ENCODE results near the gene SETD6. TPM values are rescaled to one million over a fixed set of nuclear protein-coding genes. Genes with fewer than 3 reads are reported as not detected.

SETD6 gene
- total and polyA plus RNA-seq, 2 of the 8 experiments (the other 6 are each of a cell fraction or from before 2014, with no cell fraction given): 25.3 to 40.5 TPM

DNA sequence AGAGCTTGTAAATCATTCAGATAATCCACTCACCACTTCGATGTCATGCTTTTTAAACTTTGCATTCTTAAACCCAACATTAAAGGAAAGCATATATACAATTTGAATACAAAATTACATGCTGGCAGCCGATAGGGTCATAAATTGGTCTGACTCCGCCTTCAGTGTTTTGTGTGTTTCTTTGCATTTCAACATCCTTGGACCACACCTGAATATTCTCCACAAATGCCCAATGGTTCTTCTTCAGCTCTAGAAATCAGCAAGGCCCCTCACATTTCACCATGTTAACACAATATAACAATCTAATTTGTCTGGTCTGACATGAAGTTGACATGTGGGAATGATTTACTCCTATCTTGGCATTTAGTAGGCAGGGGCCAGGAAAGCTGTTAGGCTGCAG is 17.1 kb downstream of the SETD6 start:
- Histone ChIP-seq H2AK5ac (ENCODE audit: low read depth, low read length) (no peak overlapping the region), H3K79me1 (ENCODE audit: low read depth, low read length) (no peaks in the 10 kb centered on the region)
- TF ChIP-seq, protein P1, sequence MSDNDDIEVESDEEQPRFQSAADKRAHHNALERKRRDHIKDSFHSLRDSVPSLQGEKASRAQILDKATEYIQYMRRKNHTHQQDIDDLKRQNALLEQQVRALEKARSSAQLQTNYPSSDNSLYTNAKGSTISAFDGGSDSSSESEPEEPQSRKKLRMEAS (IDR thresholded peaks at IDR 0.05): no peak
- TF ChIP-seq KDM1A (IDR thresholded peaks at IDR 0.05; ENCODE audit: borderline replicate concordance, low read length): no peak
- TF ChIP-seq CREB1 (IDR thresholded peaks at IDR 0.05): no peak
- TF ChIP-seq HDAC2 (IDR thresholded peaks at IDR 0.05; ENCODE audit: borderline replicate concordance in 1 of 2, low read depth in 2 of 2, low read length in 2 of 2): no peak
- no peak for TF ChIP-seq EZH2 (IDR thresholded peaks at IDR 0.05; ENCODE audit: low read depth, low read length, severe bottlenecking)
- TF ChIP-seq RBBP5 (IDR thresholded peaks at IDR 0.05; ENCODE audit: borderline replicate concordance, low read depth, low read length): no peak
- no peak for TF ChIP-seq ZNF274 (IDR thresholded peaks at IDR 0.05; ENCODE audit: borderline replicate concordance, extremely low read depth, low read length)
- TF ChIP-seq BRCA1 (IDR thresholded peaks at IDR 0.05; ENCODE audit: low read depth, low read length): no peak
- no peak for TF ChIP-seq RAD21 (IDR thresholded peaks at IDR 0.05 in 1 of 2, conservative IDR thresholded peaks at IDR 0.05 in 1 of 2; ENCODE audit: low read depth in 2 of 2, low read length in 2 of 2)
- no peak for TF ChIP-seq POU5F1 (IDR thresholded peaks at IDR 0.05; ENCODE audit: low read depth, low read length)
- TF ChIP-seq SIRT6 (IDR thresholded peaks at IDR 0.05; ENCODE audit: low read length): no peak
- TF ChIP-seq NRF1 (IDR thresholded peaks at IDR 0.05; ENCODE audit: low read depth, low read length): no peak
- TF ChIP-seq JUND (IDR thresholded peaks at IDR 0.05; ENCODE audit: low read length): no peak
- no peak for TF ChIP-seq SUZ12 (IDR thresholded peaks at IDR 0.05; ENCODE audit: low read length)

More for the DNA sequence above, 17.1 kb downstream of the SETD6 start:
- Histone ChIP-seq H3K27ac (ENCODE audit: low read depth, low read length) (no peak overlapping the region), H3K9ac (replicated peaks in 1 of 4; ENCODE audit: extremely low read depth in 1 of 4, low read depth in 3 of 4, low read length in 3 of 4) (no peak overlapping the region), H3K4me1 (replicated peaks in 1 of 4; ENCODE audit: control insufficient read depth in 3 of 4, insufficient read depth in 4 of 4, low read length in 3 of 4) (no peaks in the 10 kb centered on the region), H3K23ac (ENCODE audit: insufficient read length) (no peak overlapping the region), H3K27me3 (replicated peaks in 1 of 4; ENCODE audit: control insufficient read depth in 3 of 4, extremely low read depth in 1 of 4, insufficient read depth in 3 of 4, low read length in 3 of 4) (no peaks in the 10 kb centered on the region), H4K91ac (replicated peaks; ENCODE audit: insufficient read length, low read length) (no peak overlapping the region), H2BK12ac (ENCODE audit: low read depth, low read length) (no peak overlapping the region), H3K4me2 (ENCODE audit: insufficient read depth in 1 of 2, low read depth in 2 of 2, low read length in 2 of 2) (no peak overlapping the region), H4K8ac (ENCODE audit: extremely low read depth, insufficient read depth, low read length) (no peak overlapping the region), H3K9me3 (ENCODE audit: insufficient read depth in 2 of 2, low read depth in 1 of 2, low read length in 1 of 2) (no peaks in the 10 kb centered on the region), H2BK20ac (ENCODE audit: low read length) (no peak overlapping the region), H4K20me1 (replicated peaks in 1 of 2; ENCODE audit: control insufficient read depth in 1 of 2, insufficient read depth in 2 of 2, low read length in 2 of 2) (peaks cover 4 to 5% of the 10 kb centered on the region in 2 experiments), H3K18ac (ENCODE audit: extremely low read depth, low read length) (no peak overlapping the region), H2BK120ac (replicated peaks; ENCODE audit: low read depth, low read length) (no peak overlapping the region), H3K23me2 (ENCODE audit: low read depth, low read length) (no peaks in the 10 kb centered on the region), H4K5ac (ENCODE audit: insufficient read length, low read depth, low read length) (no peak overlapping the region), H3K36me3 (ENCODE audit: control insufficient read depth in 2 of 4, insufficient read depth in 4 of 4, low read length in 3 of 4) (peaks cover 40 to 95% (median 75%) of the 10 kb centered on the region in 4 experiments), H3K79me2 (ENCODE audit: control insufficient read depth in 1 of 2, insufficient read depth in 2 of 2, low read length in 2 of 2) (no peaks in the 10 kb centered on the region), H3K14ac (ENCODE audit: insufficient read length) (no peak overlapping the region), H2BK5ac (ENCODE audit: low read depth, low read length) (no peak overlapping the region), H2BK15ac (ENCODE audit: low read length) (no peak overlapping the region), H3K4ac (replicated peaks; ENCODE audit: insufficient read length, low read depth, low read length) (no peak overlapping the region), H2AFZ (ENCODE audit: low read length) (no peak overlapping the region), H3K56ac (replicated peaks; ENCODE audit: insufficient read length, low read depth, low read length) (no peak overlapping the region), H3K4me3 (ENCODE audit: extremely low read depth in 1 of 4, insufficient read depth in 2 of 4, low read depth in 3 of 4, low read length in 4 of 4) (no peak overlapping the region)
- WGBS, 2 experiments (ENCODE audit: extremely low coverage in 1 of 2, insufficient coverage in 1 of 2, insufficient read length in 1 of 2, insufficient replicate concordance in 2 of 2, low coverage in 1 of 2, low lambda C conversion rate in 2 of 2, missing lambda C conversion rate in 1 of 2): 96% methylated on average over 3 of the region's 3 CpGs; no CpG with 5 or more reads in 1 of the 2 experiments
- ChIA-PET CTCF (ENCODE audit: partially characterized antibody) (interaction anchor here (0.6 to 0.8 kb wide), 2 partner anchors 14 to 40 kb away, joined by 3 read pairs; no protein-coding TSS in a partner anchor), POLR2A (ENCODE audit: partially characterized antibody) (interaction anchor here (0.5 kb wide), 1 partner anchor 142 kb away, joined by 3 read pairs; no protein-coding TSS in a partner anchor)
- FAIRE-seq (no peak), DNase-seq (ENCODE audit: low read depth in 1 of 2, low spot score in 2 of 2) (no peak)
